Effector memory CD4-positive, alpha-beta T cell (primary cell): ENCODE results near the gene SLC25A53.
A peak's percentile ranks its signal among the peaks of the same experiment; 100 is the strongest.

Source experiments
- DNase-seq, 3 donors: peaks; one replicate each; pipeline ENCODE4 v3.0.0-alpha.2; 2020
- H3K27ac ChIP-seq: 2 replicates; pipeline ENCODE4 v1.7.0; 2013; ENCODE audit warnings: mild to moderate bottlenecking, low read length, moderate library complexity; ENCODE audit not compliant: insufficient read depth, poor library complexity, severe bottlenecking
- H3K27me3 ChIP-seq: replicated peaks from 2 replicates; pipeline ENCODE4 v1.7.0; 2013; ENCODE audit warnings: mild to moderate bottlenecking, low read length; ENCODE audit not compliant: insufficient read depth, control insufficient read depth, poor library complexity, severe bottlenecking
- H3K36me3 ChIP-seq: 2 replicates; pipeline ENCODE4 v1.7.0; 2013; ENCODE audit warnings: mild to moderate bottlenecking, low read length, moderate library complexity; ENCODE audit not compliant: control insufficient read depth, insufficient read depth
- H3K4me1 ChIP-seq: 2 replicates; pipeline ENCODE4 v1.7.0; 2013; ENCODE audit warnings: low read length, mild to moderate bottlenecking; ENCODE audit not compliant: control insufficient read depth, insufficient read depth, poor library complexity, severe bottlenecking
- H3K4me3 ChIP-seq: 2 replicates; pipeline ENCODE4 v1.7.0; 2013; ENCODE audit warnings: low read length, low read depth, mild to moderate bottlenecking; ENCODE audit not compliant: insufficient read depth, poor library complexity, severe bottlenecking
- H3K9me3 ChIP-seq: 2 replicates; pipeline ENCODE4 v1.7.0; 2013; ENCODE audit warnings: mild to moderate bottlenecking, low read length, moderate library complexity; ENCODE audit not compliant: control insufficient read depth

SLC25A53 gene

GRCh38 chrX:104172121-104172520 is 15.3 kb upstream of the SLC25A53 start:
- no peak for DNase-seq
- H3K27ac ChIP-seq = no peak overlapping the region
- no peaks in the 10 kb centered on the region for H3K9me3 ChIP-seq
- no peak overlapping the region for H3K4me3 ChIP-seq
- peaks cover 3% of the 10 kb centered on the region for H3K36me3 ChIP-seq
- H3K27me3 ChIP-seq = no peaks in the 10 kb centered on the region
- H3K4me1 ChIP-seq = peaks cover 5% of the 10 kb centered on the region

DNA sequence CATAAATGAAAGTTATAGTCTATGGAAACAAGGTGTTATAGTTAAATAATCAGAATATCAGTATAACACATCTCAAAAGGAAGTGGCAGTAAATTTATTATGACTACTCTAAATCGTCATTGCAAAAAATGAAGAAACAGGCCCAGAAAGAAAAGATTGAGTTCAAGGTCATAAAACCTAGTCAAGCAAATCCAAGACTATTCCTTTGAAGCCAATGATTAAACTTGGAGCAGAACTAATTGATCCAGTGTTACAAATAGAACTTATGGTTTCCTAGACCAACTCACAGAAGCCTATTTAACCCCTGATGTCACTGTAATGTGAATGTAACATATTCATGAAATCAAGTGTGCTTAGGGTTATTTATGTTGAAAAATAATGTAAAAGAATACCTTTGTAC is 11.3 kb upstream of the SLC25A53 start:
- Histone ChIP-seq H3K27ac (no peak overlapping the region), H3K36me3 (no peaks in the 10 kb centered on the region), H3K4me1 (peaks cover 5% of the 10 kb centered on the region), H3K27me3 (no peaks in the 10 kb centered on the region), H3K4me3 (no peak overlapping the region), H3K9me3 (no peaks in the 10 kb centered on the region)
- no peak for DNase-seq

DNA sequence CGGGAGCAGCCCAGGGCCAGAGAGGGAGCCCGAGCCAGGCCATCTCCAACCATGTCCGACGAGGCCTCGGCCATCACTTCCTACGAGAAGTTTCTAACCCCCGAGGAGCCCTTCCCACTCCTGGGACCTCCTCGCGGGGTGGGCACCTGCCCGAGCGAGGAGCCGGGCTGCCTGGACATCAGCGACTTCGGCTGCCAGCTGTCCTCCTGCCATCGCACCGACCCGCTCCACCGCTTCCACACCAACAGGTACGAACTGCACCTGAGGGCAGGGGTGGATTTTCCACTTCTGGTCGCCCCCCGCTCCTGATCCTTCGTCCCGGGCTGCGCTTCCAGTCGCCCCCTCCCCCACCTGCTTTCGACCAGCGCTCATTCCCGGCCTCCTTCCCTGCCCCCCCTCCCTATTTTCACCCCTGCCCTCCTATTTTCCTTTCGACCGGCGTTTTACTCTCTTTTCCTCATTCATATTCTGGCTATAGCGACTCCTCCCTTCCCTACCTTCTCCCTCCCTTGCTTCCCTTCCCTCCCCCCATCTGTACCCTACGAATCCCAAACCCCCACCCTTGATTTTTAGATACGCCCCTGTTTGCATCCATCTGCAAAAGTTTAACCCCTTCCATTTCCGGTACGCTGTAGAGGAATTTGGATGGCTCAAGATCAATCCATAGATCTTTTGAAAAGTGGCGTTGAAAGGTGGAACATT is 10.1 kb upstream of the SLC25A53 start:
- Histone ChIP-seq H3K27me3 (no peaks in the 10 kb centered on the region), H3K4me1 (peaks cover 5% of the 10 kb centered on the region), H3K27ac (peak overlapping the region; percentile 69), H3K4me3 (peak overlapping the region; percentile 67), H3K36me3 (no peaks in the 10 kb centered on the region), H3K9me3 (no peaks in the 10 kb centered on the region)
- no peak for DNase-seq

- Histone ChIP-seq H3K27me3 (no peaks in the 10 kb centered on the region), H3K27ac (peak within 1 kb of the TSS; percentile 69), H3K9me3 (no peaks in the 10 kb centered on the region), H3K4me1 (peaks cover 5% of the 10 kb centered on the region), H3K4me3 (peak within 1 kb of the TSS; percentile 67), H3K36me3 (no peaks in the 10 kb centered on the region)
- DNase-seq = peak; percentile 72 to 78 (median 75)
Observed at GRCh38 chrX:104165894-104166734, 9.3 kb upstream of the SLC25A53 start, which contains the start of gene FAM199X. TSS of gene FAM199X (plus strand) at chrX:104166453. CDS start at chrX:104166786, 333 bp downstream.

DNA sequence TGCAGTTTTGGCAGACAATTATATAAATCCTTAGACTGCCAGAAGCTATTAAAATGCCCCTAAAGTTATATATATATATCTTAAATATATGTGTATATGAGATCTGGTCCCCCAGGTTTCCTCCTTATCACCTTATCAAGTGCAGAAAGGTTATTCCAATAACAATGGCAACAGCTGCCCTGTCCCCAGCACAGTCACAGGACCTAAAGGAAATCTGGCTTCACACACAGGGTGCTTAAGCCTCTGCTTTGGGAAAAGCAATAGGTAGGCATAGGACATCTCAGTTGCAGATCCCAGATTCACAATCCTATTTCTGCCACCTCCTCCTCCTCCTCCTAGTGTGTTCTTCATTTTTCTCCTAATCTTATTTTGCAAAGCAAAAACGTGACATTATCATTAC is 5.8 kb downstream of the SLC25A53 start:
- Histone ChIP-seq H3K27me3 (no peaks in the 10 kb centered on the region), H3K4me3 (no peak overlapping the region), H3K36me3 (no peaks in the 10 kb centered on the region), H3K9me3 (no peaks in the 10 kb centered on the region), H3K27ac (no peak overlapping the region), H3K4me1 (no peaks in the 10 kb centered on the region)
- DNase-seq = no peak

DNA sequence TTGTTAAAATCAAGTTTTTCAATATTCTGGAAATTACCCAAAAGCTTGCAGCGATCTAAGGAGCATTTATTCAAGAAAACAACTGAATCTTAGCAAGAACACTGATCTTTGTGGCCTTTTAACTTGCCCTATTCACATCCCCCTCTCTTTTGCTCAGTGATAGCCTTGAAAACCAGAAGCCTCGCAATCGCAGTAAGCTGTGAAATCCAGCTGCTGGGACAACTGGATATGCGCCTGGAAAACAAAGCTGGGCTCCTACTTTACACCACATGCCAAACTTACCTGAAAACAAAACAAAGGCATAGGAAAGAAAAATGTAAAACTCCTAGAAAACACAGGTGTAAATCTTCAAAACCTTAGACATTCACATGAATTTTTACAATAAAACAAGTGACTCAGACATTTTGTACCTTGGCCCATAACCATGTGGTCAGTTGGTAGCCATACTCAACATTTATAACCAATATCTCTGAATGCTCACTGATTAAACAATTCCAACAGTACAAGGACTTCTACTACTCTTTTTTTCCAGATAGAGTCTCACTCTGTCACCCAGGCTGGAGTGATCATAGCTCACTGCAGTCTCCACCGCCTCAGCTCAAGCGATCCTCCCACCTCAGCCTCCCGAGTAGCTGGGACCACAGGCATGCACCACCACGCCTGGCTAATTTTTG is 15.6 kb downstream of the SLC25A53 start:
- Histone ChIP-seq H3K27me3 (no peaks in the 10 kb centered on the region), H3K4me1 (no peaks in the 10 kb centered on the region), H3K4me3 (no peak overlapping the region), H3K27ac (no peak overlapping the region), H3K9me3 (no peaks in the 10 kb centered on the region), H3K36me3 (no peaks in the 10 kb centered on the region)
- no peak for DNase-seq

DNA sequence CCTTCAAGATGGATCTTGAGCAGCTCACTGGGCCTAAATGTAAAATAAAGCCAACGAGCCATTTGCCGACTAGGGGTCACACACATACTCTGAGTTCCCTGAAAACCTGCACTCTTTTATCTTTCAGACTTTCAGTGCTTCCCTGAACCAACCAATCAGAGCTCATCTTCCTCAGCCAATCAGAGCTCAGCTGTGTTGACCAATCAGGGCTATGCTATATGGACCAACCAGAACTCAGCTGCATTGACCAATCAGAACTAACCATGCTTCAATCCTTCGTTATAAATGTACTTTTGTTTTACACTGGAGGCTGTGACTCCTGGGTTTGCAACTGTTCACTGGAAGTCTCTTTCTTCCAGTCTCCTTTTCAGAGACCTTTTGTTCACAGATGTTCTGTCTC is 19.3 kb downstream of the SLC25A53 start:
- Histone ChIP-seq H3K27me3 (no peaks in the 10 kb centered on the region), H3K4me3 (no peak overlapping the region), H3K27ac (no peak overlapping the region), H3K36me3 (no peaks in the 10 kb centered on the region), H3K9me3 (no peaks in the 10 kb centered on the region), H3K4me1 (no peaks in the 10 kb centered on the region)
- DNase-seq = peak in 1 of 3 donors; percentile 2

GRCh38 chrX:104136241-104137019 is 20.4 kb downstream of the SLC25A53 start:
- H3K4me3 ChIP-seq = no peak overlapping the region
- no peak overlapping the region for H3K27ac ChIP-seq

GRCh38 chrX:104135677-104136076 is 21.1 kb downstream of the SLC25A53 start:
- H3K4me3 ChIP-seq = no peak overlapping the region

More at GRCh38 chrX:104136241-104137019, 20.4 kb downstream of the SLC25A53 start:
- H3K9me3 ChIP-seq = no peaks in the 10 kb centered on the region
- no peaks in the 10 kb centered on the region for H3K4me1 ChIP-seq
- DNase-seq = peak; percentile 18 to 45 (median 19)
- no peaks in the 10 kb centered on the region for H3K27me3 ChIP-seq
- no peaks in the 10 kb centered on the region for H3K36me3 ChIP-seq

More at GRCh38 chrX:104135677-104136076, 21.1 kb downstream of the SLC25A53 start:
- Histone ChIP-seq H3K9me3 (no peaks in the 10 kb centered on the region), H3K4me1 (no peaks in the 10 kb centered on the region), H3K27me3 (no peaks in the 10 kb centered on the region), H3K36me3 (no peaks in the 10 kb centered on the region), H3K27ac (no peak overlapping the region)
- no peak for DNase-seq
